Stimulated activated CD4-positive, alpha-beta T cell treated with anti-CD3 and anti-CD28 coated beads, Interleukin-1b, Interleukin-23, amount 100 ng/mL, for 4 hours (primary cell): ENCODE data around the gene FXYD4.
A peak's percentile ranks its signal among the peaks of the same experiment; 100 is the strongest.
"Not testable (repeated sequence)": the region's sequence is repeated elsewhere in the genome, so short reads cannot be mapped to it uniquely, and the experiment has no call there.

Experiments
- DNase-seq, 2 donors: peaks; one replicate each; pipeline ENCODE4 v3.0.0-alpha.2; 2020; ENCODE audit warnings: low read depth in 2 of 2

FXYD4 gene

GRCh38 chr10:43419997-43420368, 48.5 kb downstream of the FXYD4 start:
- DNase-seq, result no peak

DNA sequence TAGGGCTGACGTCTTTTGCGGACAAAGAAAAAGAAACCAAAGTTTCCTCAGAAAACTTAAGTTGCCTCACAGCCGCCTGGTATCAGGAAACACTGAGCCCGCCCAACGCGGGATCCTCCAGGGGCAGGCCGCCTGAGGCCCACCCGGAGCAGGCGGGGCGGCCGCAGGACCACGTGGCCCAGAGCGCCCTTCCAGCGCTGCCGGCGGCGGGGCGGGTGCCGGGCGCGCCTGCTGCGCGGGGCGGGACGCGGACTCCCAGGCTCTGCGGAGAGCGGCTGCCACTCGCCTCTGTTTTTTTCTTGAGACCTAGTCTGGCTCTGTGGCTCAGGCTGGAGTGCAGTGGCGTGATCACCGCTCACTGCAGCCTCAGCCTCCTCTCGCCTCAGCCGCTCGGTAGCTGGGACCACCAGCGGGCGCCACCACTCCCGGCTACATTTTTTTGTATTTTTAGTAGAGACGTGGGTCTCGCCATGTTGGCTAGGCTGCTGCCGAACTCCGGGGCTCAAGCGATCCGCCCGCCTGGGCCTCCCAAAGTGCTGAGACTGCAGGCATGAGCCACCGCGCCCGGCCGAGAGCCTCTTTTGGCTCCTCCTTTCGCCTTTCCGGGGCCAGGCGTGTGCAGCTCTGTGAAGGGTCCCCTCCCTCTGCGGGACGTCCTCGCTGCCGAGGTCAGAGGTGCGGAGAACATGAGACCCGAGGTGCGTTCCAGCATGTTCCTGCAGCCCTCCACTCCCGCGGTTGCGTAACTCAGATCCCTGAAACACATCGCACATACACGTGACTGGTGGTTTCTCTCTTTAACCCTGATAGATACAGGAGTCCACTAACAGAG, 49.1 kb downstream of the FXYD4 start:
- DNase-seq, result peak; percentile 60 to 78

DNA sequence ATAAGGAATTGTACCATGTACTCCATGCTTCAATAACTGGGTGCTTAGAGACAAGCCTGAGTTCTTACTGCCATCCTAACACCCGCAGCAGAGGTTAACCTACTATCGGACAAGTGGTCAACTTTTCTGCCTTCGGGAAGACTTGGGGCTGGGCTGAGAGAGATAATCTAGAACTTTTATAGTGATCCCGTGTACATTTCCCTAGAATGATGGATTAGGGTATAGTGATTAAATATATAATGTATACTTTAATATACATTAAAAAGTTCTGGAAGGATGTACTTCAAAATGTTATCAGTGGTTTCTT, 49.7 kb downstream of the FXYD4 start:
- DNase-seq, result no peak

- no peak for DNase-seq
Observed at GRCh38 chr10:43421519-43421918, 50.1 kb downstream of the FXYD4 start.

DNA sequence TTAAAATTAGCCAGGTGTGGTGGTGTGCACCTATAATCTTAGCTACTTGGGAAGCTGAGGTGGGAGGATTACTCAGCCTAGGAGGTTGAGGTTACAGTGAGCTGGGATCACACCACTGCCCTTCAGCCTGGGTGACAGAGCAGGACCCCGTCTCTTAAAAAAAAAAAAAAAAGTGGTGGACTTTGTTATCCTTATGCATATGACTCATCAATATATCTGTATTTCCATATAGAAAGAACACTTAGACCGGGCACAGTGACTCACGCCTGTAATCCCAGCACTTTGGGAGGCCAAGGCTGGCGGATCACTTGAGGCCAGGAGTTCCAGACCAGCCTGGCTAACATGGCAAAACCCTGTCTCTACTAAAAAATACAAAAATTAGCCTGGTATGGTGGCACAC, 50.5 kb downstream of the FXYD4 start:
- not testable (repeated sequence) for DNase-seq

GRCh38 chr10:43424416-43424815, 53.0 kb downstream of the FXYD4 start:
- no peak for DNase-seq
